ENCODE data around the gene ARL15.

ARL15 gene

GRCh38 chr5:54162184-54162583, 148.2 kb downstream of the ARL15 start:
- in situ Hi-C loops (cut with MboI; ENCODE audit: low sequenced_read_pairs), result no loop called here

- in situ Hi-C loops (cut with MboI; ENCODE audit: low sequenced_read_pairs), result no loop called here
Measured at GRCh38 chr5:54160329-54160728, 150.0 kb downstream of the ARL15 start.

GRCh38 chr5:54159893-54160195, 150.5 kb downstream of the ARL15 start:
- in situ Hi-C loops (cut with MboI; ENCODE audit: low sequenced_read_pairs), result no loop called here

GRCh38 chr5:54159153-54159892, 151.1 kb downstream of the ARL15 start:
- in situ Hi-C loops (cut with MboI; ENCODE audit: low sequenced_read_pairs), result no loop called here

DNA sequence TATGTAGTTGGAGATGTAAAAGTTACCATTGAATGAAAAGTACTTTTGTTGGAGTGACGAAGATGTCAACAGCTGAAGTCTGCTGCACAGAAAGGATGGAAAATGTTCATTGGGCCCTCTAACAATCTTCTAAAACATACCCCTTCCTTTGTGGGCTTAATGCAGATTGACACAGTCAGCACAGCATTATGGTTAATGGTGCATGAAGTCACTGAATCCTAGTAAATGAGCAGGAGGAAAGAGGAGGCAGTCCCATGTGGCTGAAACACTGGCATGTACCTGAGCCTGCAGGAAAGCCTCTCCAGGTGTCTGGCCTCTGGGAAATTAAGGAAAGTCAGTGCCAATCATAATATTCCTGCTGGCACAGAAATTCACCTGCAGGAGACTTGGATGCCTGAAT, 153.8 kb downstream of the ARL15 start:
- in situ Hi-C loops (cut with MboI; ENCODE audit: low sequenced_read_pairs), result no loop called here

DNA sequence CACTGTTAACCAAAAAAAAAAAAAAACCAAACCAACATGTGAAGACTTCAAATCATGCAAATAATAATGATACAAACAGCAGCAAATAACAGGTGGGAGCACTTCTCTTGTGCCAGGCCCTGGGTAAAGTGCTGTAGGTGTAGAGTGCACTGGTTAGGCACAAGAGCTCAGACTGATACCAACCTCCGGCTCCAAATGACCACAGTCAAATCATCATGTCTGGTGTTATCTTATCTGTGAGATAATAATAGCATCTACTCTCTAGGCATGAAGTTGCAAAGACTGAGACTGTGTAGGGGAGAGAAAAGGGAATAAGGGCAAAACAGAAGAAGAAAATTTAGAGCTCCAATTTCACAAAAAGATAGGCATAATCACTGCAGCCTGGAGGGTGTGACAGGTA, 159.5 kb downstream of the ARL15 start:
- in situ Hi-C loops (cut with MboI; ENCODE audit: low sequenced_read_pairs), result no loop called here

GRCh38 chr5:54148858-54149257, 161.5 kb downstream of the ARL15 start:
- in situ Hi-C loops (cut with MboI; ENCODE audit: low sequenced_read_pairs), result no loop called here

DNA sequence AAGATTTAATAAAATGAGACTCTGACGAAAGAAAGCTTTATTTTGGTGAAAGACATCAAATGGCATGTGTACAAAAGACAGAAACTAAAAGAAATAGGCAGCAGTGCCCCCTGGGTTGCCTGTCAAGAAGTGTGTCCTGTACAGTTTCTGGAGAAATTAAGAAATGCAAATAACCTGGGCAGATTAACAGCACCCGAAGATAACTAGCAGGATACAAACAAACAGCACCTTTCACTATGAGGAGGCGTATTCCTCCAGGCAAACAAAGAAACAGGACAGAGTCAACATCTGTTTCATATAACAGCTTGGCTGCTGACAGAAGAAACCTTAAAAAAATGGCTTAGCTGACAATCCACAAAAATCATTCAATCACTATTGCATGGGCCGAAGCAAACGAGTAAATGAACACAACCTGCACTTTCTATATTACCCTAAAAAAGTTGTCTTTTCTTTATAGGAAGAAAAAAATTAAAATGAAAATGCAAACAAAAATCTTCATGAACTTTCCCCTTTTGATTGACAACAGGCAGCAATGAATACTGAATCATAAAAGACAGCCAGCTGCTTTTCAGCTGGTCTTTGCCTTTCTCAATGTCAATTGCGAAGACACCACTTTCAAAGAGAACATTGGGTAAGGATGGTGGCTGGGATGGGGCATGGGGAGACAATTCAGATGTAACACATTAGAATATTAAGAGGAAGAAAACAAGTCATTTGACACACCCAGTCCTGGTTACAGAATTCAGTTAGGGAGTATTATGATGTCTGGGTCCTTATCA, 162.1 kb downstream of the ARL15 start:
- in situ Hi-C loops (cut with MboI; ENCODE audit: low sequenced_read_pairs), result no loop called here

GRCh38 chr5:54146916-54147315, 163.5 kb downstream of the ARL15 start:
- in situ Hi-C loops (cut with MboI; ENCODE audit: low sequenced_read_pairs), result no loop called here

- in situ Hi-C loops (cut with MboI; ENCODE audit: low sequenced_read_pairs), result no loop called here
Measured at GRCh38 chr5:54146390-54146789, 164.0 kb downstream of the ARL15 start.

- in situ Hi-C loops (cut with MboI; ENCODE audit: low sequenced_read_pairs), result no loop called here
Measured at GRCh38 chr5:54140247-54140840, 170.0 kb downstream of the ARL15 start.

DNA sequence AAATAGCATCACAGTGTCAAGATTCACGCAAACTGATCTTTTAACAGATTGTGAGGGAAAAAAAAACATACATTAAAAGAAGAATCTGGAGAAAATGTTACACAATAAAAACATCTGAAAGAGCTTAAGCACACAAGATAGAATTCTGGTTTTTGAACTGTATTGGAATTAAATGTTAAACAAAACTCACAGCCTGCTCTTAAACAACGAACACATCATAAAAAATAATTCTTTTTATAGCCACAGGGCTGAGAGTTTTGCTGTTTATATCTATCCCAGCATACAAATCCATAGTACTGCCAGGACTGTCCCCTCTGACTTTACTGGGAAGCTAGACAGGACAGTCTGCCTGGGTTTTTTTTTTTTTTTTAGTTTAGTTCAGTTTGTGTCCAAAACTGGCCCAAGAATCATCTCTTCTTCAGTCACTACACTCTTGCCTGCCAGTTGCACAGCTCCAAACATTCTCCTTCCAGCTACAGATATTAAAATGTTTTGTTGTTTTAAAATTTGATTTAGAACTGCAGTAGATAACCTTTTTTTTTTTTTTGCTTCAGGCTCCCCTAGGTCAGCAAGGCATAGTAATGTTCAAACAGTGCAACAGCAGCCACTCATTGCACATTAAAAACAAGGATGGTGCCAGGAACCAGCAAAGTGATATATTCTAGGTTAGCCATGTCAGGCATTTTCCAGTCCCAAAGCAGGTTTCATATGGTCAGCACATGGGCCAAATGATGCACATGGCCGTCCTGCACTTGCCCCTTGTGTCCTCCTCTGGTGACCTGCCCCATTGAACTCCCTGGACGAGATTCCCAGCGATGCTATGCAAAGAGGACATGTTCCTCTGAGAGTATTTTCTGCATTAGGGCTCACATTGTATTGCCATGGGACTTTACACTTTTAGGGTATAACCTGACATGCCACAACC, 173.6 kb downstream of the ARL15 start:
- in situ Hi-C loops (cut with MboI; ENCODE audit: low sequenced_read_pairs), result no loop called here

- in situ Hi-C loops (cut with MboI; ENCODE audit: low sequenced_read_pairs), result no loop called here
Measured at GRCh38 chr5:54135042-54135441, 175.3 kb downstream of the ARL15 start.

- in situ Hi-C loops (cut with MboI; ENCODE audit: low sequenced_read_pairs), result no loop called here
Measured at GRCh38 chr5:54133917-54134316, 176.5 kb downstream of the ARL15 start.

- in situ Hi-C loops (cut with MboI; ENCODE audit: low sequenced_read_pairs), result no loop called here
Measured at GRCh38 chr5:54120473-54120872, 189.9 kb downstream of the ARL15 start.

- in situ Hi-C loops (cut with MboI; ENCODE audit: low sequenced_read_pairs), result no loop called here
Measured at GRCh38 chr5:54117957-54118356, 192.4 kb downstream of the ARL15 start.

- in situ Hi-C loops (cut with MboI; ENCODE audit: low sequenced_read_pairs), result no loop called here
Measured at GRCh38 chr5:54115735-54116403, 194.5 kb downstream of the ARL15 start.

DNA sequence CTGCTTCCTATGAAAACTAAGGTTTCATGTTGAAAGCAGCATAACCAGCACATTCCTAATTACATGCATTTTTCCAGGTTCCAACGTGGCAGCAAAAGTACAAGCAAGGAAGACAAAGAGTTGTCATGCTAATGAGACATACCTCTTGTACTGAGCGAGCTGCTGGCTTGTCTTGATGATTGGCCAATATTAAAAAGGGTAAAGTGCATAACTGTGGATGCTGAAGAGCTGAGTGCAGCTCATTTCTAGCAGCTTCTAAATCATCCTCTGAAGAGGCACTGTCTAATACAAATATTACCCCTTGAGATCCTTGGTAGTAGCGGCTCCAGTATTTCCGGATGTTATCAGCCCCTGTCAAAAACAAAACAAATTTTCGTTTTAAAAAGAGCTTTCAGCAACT, 197.3 kb downstream of the ARL15 start:
- in situ Hi-C loops (cut with MboI; ENCODE audit: low sequenced_read_pairs), result no loop called here

DNA sequence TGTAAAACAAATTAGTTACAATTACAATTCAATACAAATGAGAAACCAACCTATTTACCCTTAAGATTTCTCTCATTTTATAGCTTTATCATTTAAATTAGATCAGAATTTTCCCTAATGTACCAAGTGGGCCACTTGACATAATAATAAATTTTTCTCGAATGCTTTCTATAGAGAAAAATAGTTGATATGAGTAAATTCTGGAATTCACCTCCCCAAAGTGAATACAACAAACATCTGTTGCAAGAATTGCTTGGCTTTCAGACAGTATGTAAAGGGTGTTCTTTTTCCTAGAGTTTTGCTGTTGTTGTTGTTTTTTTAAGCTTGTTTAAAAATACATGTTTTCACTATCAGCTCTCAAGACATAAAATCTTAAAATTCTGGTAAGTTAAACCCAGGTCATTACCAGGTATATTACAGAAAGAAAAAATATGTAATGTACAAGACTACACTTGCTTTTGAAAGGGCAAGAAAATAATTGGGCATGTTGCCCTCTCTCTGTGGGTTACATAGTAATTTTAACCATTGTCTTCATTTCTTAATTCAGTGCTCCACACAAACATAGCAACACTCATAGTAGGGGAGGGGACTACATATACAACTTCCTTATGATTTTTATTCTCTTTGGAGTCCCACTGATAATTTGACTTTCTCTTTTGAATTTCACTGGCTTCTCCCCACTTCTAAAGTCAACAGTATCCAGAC, 200.6 kb downstream of the ARL15 start:
- in situ Hi-C loops (cut with MboI; ENCODE audit: low sequenced_read_pairs), result no loop called here

GRCh38 chr5:54108136-54108535, 202.2 kb downstream of the ARL15 start:
- in situ Hi-C loops (cut with MboI; ENCODE audit: low sequenced_read_pairs), result no loop called here

All from hTERT RPE-1 (cell line).